HAP-1 (cell line): ENCODE data around the gene BIRC5.
"Not testable (repeated sequence)": the region's sequence is repeated elsewhere in the genome, so short reads cannot be mapped to it uniquely, and the experiment has no call there.

Experiments
- DNase-seq, 2 experiments: peaks; one replicate each; pipeline ENCODE4 v3.0.0-alpha.2; 2016 to 2020; ENCODE audit warnings: low spot score in 2 of 2
- H3K27me3 ChIP-seq: fragments of 250-450 bp; sonication (Bioruptor Pico); 2 replicates; pipeline ENCODE4 v1.5.1; 2020; ENCODE audit warnings: low read depth, mild to moderate bottlenecking, moderate library complexity
- H3K36me3 ChIP-seq: fragments of 250-450 bp; sonication (Bioruptor Pico); replicated peaks from 2 replicates; pipeline ENCODE4 v1.5.1; 2020; ENCODE audit warnings: mild to moderate bottlenecking
- H3K4me1 ChIP-seq: fragments of 250-450 bp; sonication (Bioruptor Pico); 2 replicates; pipeline ENCODE4 v1.5.1; 2020; ENCODE audit warnings: mild to moderate bottlenecking
- H3K4me3 ChIP-seq: fragments of 250-450 bp; sonication (Bioruptor Pico); 2 replicates; pipeline ENCODE4 v1.5.1; 2020; ENCODE audit warnings: mild to moderate bottlenecking, moderate library complexity
- H3K9me3 ChIP-seq: fragments of 250-450 bp; sonication (Bioruptor Pico); 2 replicates; pipeline ENCODE4 v1.5.1; 2020; ENCODE audit warnings: mild to moderate bottlenecking, moderate library complexity
- in situ Hi-C: fragments of 300-500 bp; cut with MboI; formaldehyde crosslinking; loops from 3 replicates; pipeline ENCODE4 v1.14.3; 2020; ENCODE audit warnings: low sequenced_read_pairs, inconsistent platforms, mixed read lengths

Gene BIRC5

DNA sequence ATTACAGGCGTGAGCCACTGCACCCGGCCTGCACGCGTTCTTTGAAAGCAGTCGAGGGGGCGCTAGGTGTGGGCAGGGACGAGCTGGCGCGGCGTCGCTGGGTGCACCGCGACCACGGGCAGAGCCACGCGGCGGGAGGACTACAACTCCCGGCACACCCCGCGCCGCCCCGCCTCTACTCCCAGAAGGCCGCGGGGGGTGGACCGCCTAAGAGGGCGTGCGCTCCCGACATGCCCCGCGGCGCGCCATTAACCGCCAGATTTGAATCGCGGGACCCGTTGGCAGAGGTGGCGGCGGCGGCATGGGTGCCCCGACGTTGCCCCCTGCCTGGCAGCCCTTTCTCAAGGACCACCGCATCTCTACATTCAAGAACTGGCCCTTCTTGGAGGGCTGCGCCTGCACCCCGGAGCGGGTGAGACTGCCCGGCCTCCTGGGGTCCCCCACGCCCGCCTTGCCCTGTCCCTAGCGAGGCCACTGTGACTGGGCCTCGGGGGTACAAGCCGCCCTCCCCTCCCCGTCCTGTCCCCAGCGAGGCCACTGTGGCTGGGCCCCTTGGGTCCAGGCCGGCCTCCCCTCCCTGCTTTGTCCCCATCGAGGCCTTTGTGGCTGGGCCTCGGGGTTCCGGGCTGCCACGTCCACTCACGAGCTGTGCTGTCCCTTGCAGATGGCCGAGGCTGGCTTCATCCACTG lies at the start of gene BIRC5:
BIRC5 (plus strand) TSS at position 238 of the 690 bp plus-strand sequence; CDS start at position 302, 64 bp downstream.
- H3K4me1 ChIP-seq, result peaks cover 12% of the 10 kb centered on the region
- in situ Hi-C loops, result no loop called here
- no peaks in the 10 kb centered on the region for H3K9me3 ChIP-seq
- H3K27me3 ChIP-seq, result no peaks in the 10 kb centered on the region
- peak; percentile 87 to 96 for DNase-seq
- peak within 1 kb of the TSS; percentile 96 for H3K4me3 ChIP-seq
- peaks cover 43% of the 10 kb centered on the region for H3K36me3 ChIP-seq

DNA sequence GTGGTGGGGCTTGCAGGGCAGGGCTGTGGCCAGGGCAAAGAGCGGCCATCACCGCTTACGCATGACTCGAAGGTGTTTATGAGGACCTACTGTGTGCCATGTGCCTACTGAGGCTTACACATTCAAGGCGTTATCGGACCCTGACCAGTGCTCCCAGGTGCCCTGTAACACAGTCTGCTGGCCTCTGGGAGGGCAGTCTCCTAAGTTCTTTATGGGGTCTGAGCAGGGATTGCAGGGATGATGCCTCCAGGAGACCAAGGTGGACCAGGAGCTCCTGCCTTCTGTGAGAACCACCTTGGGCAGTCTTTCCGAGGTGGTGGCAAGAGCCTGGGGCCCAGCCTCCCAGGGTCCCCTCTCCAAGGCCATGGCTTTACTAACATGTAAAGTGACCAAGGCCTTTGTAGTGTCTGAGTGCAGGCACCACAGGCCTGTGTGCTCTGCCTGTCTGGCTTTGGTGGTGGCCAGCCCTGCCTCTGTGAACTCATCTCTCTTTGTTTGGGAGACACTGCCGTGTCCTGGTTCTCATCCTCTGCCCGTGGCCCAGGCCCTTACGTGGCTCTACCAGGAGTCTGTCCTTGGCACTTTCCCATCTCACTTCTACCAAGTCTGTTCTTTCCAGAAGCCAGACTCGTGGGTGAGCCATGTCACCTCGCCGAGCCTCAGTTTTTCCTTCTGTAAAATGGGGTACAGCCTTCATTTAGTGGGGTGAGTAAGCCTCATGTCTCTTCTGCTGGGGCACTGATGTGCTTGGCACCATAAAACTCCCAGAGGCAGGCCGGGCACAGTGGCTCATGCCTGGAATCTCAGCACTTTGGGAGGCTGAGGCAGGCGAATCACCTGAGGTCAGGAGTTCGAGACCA lies 49.1 kb upstream of the BIRC5 start:
- H3K4me1 ChIP-seq, result peaks cover 4% of the 10 kb centered on the region
- H3K4me3 ChIP-seq, result no peak overlapping the region
- H3K36me3 ChIP-seq, result no peaks in the 10 kb centered on the region
- in situ Hi-C loops, result no loop called here
- H3K9me3 ChIP-seq, result no peaks in the 10 kb centered on the region
- DNase-seq, result no peak
- no peaks in the 10 kb centered on the region for H3K27me3 ChIP-seq

DNA sequence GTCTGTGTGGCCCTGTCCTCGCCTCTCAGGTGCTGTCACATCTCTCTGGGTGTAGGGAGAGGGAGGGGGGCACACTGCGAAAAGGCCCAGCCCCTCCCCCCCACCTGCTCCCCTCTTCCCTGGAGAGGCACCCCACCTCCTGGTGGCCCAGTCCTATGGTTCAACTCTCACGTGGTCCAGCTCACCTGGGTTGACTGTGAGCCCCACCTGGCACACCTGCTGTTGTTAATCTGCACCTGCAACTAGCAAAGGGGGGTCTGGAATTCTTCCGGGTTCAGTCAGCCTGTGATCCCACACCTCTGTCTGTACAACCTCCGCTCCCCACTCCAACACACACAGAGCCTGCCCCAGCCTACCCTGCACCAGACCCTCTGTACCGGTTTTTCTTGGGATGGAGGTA lies 47.6 kb upstream of the BIRC5 start:
- Histone ChIP-seq H3K4me3 (no peak overlapping the region), H3K9me3 (no peaks in the 10 kb centered on the region), H3K4me1 (peaks cover 4% of the 10 kb centered on the region), H3K36me3 (peaks cover 10% of the 10 kb centered on the region), H3K27me3 (no peaks in the 10 kb centered on the region)
- in situ Hi-C loops, result no loop called here
- DNase-seq, result no peak

DNA sequence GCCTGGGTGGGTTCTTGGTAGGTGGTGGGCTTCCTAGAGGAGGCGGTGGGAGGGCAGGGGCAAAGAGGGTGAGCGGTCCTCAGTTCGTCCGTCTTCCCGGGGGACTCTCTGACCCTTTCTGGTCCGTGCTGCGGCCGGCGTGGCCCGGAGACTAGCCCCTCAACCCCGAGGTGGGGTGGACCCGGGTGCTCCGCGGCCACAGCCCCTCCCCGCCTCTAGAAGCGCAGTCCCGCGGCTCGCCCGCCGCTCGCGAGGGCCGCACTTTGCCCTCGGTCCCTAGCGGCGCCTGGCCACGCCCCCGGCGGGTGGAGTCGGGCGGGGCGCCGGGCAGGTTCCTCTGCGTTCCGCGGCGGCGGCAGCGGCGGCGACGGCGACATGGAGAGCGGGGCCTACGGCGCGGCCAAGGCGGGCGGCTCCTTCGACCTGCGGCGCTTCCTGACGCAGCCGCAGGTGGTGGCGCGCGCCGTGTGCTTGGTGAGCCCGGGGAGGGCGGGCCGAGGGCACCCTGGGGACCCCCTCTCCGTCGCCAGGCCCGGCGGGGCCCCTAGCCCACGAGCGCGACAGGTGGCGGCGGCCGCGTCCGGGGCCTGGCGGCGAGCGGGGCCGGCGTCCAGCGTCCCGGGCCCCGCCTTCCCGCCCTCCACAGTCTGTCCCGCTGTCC lies 45.7 kb upstream of the BIRC5 start, which contains the start of gene SYNGR2:
SYNGR2 (plus strand) TSS at position 340 of the 661 bp plus-strand sequence; CDS start at position 376, 36 bp downstream.
- H3K9me3 ChIP-seq, result no peaks in the 10 kb centered on the region
- H3K4me1 ChIP-seq, result peaks cover 4% of the 10 kb centered on the region
- in situ Hi-C loops, result no loop called here
- peak; percentile 74 to 92 for DNase-seq
- H3K27me3 ChIP-seq, result no peaks in the 10 kb centered on the region
- peaks cover 21% of the 10 kb centered on the region for H3K36me3 ChIP-seq
- peak within 1 kb of the TSS; percentile 68 for H3K4me3 ChIP-seq

DNA sequence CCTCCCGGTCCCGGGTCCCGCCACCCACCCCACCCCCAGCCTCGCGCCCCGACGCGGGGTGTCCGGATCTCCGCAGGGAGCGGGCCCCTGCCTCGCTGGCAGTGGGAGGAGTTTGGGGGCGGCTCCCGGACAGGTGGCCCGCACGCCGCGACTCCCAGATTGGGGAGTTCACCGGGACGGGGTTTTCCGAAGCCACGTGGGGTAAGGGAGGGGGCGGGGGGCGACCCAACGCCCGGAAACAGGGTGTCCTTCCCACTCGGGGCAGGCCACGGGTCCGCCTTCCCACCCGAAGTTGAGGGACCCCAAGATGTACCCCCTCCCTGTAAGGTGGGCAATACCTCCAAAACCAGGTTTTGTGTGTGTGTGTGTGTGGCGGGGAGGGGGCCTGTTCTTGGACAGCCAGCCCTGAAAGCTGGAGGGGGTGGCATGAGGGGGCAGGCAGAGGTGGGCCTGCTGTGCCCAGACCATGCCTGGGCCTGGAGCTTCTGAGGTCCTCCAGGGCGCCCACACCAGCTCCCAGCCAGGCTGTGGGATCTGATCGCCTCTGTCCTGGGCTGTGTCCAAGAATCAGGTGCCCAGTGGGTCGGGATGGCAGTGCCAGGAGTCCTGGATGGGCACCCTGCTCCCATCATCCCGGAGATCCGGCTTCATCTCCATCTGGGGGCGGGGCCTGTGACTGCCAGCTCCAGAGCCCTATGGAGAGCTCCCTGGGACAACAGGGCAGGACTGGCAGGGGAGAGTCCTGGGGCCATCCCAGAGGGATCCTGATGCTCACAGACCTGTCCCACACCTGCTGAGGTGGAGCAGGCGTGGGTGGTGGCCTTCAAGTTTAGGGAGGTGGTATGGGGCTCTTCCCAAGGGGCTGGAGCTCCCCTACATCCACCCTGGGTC lies 44.9 kb upstream of the BIRC5 start:
- DNase-seq, result peak; percentile 38 to 82
- Histone ChIP-seq H3K4me1 (peaks cover 4% of the 10 kb centered on the region), H3K27me3 (no peaks in the 10 kb centered on the region), H3K36me3 (peaks cover 25% of the 10 kb centered on the region), H3K9me3 (no peaks in the 10 kb centered on the region), H3K4me3 (peak overlapping the region; percentile 68)
- in situ Hi-C loops, result no loop called here

DNA sequence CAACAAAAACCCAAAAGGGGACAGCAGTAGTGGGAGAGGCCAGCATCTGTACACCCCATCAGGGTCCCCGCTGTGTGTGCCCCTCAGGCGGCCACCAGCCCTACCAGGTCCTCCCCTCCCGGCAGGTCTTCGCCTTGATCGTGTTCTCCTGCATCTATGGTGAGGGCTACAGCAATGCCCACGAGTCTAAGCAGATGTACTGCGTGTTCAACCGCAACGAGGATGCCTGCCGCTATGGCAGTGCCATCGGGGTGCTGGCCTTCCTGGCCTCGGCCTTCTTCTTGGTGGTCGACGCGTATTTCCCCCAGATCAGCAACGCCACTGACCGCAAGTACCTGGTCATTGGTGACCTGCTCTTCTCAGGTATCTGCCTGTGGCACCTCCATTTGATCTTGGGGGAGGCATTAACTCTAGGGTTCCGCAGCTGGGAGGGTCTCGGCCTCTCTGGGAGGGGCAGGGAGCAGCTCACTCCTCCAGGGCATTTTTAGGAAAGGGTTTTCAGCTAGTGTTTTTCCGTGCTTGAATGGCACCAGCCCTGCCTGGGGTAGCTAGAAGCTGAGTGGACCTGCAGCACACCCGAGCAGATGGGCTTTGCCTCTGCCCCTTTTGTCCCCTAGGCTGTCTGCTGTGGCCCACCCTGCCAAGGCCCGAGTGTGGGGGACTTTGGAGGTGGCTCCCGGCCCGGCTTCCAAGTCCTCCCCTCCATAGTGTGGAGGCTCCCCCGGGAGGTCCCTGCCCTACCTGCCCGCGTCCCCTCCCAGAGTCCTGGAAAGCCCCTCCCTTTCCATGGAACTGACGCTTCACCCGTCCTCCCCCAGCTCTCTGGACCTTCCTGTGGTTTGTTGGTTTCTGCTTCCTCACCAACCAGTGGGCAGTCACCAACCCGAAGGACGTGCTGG lies 43.1 kb upstream of the BIRC5 start:
- DNase-seq, result no peak
- in situ Hi-C loops, result loop anchor here (10.0 kb wide), 1 partner anchor 804 kb away; the partner anchor contains the start of gene LGALS3BP

DNA sequence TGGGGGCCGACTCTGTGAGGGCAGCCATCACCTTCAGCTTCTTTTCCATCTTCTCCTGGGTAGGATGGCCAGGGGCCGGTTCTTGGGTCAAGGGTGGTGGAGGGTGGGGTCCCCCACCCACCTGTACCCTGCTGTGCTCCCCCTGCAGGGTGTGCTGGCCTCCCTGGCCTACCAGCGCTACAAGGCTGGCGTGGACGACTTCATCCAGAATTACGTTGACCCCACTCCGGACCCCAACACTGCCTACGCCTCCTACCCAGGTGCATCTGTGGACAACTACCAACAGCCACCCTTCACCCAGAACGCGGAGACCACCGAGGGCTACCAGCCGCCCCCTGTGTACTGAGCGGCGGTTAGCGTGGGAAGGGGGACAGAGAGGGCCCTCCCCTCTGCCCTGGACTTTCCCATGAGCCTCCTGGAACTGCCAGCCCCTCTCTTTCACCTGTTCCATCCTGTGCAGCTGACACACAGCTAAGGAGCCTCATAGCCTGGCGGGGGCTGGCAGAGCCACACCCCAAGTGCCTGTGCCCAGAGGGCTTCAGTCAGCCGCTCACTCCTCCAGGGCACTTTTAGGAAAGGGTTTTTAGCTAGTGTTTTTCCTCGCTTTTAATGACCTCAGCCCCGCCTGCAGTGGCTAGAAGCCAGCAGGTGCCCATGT lies 42.3 kb upstream of the BIRC5 start:
- H3K4me1 ChIP-seq, H3K27me3 ChIP-seq, H3K4me3 ChIP-seq, H3K9me3 ChIP-seq, DNase-seq: not testable (repeated sequence)
- in situ Hi-C loops, result loop anchor here (10.0 kb wide), 1 partner anchor 803 kb away; the partner anchor contains the start of gene LGALS3BP
- H3K36me3 ChIP-seq, result peaks cover 49% of the 10 kb centered on the region

More for the DNA sequence above, 43.1 kb upstream of the BIRC5 start:
- no peaks in the 10 kb centered on the region for H3K9me3 ChIP-seq
- no peaks in the 10 kb centered on the region for H3K27me3 ChIP-seq
- peaks cover 41% of the 10 kb centered on the region for H3K36me3 ChIP-seq
- peaks cover 4% of the 10 kb centered on the region for H3K4me1 ChIP-seq
- H3K4me3 ChIP-seq, result no peak overlapping the region

DNA sequence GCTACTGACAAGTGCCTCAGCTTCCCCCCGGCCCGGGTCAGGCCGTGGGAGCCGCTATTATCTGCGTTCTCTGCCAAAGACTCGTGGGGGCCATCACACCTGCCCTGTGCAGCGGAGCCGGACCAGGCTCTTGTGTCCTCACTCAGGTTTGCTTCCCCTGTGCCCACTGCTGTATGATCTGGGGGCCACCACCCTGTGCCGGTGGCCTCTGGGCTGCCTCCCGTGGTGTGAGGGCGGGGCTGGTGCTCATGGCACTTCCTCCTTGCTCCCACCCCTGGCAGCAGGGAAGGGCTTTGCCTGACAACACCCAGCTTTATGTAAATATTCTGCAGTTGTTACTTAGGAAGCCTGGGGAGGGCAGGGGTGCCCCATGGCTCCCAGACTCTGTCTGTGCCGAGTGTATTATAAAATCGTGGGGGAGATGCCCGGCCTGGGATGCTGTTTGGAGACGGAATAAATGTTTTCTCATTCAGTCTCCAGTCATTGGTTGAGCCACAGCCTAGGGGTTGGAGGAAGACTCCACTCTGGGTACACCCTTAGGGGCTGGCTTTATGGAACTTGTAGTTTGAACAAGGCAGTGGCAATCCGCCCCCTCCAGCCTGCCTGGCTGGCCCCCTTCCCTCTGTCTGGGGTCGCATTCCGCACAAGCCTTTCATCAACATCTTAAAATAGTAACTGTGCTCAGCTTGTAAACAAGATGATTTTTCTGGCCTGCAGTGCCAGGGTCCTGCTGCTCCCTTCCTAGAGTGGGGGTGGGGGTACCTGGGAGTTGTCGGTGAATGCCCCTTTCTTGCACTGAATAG lies 41.6 kb upstream of the BIRC5 start:
- in situ Hi-C loops, result loop anchor here (10.0 kb wide), 1 partner anchor 802 kb away; the partner anchor contains the start of gene LGALS3BP

DNA sequence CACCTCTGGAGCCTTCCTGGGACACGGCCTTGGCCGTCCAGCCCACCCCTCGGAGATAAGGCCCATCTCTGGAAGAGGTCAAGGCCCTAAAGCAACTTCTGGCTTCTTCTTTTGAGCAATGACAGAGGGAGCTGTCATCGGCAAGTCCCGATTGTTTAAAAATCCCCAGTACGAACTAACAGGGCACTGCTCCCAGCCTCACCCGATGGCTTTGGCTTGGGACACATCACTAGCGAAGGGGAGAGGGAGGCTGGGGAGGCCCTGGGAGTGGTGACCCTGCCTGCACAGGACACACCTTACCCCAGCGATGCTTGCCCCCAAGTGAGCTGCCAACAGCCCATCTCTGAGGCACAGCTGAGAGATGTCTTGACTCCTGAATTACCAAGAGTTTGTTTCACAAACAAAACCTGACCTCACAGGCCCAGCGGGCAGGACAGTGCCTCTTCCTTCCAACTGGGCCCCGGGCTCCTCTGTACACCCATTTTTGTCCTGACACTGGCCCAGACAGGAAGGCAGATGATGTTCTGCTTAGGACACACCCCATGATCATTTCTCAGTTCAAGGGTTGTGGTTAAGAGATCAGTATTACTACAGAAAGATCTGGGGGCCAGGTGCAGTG lies 40.8 kb upstream of the BIRC5 start:
- Histone ChIP-seq H3K36me3 (peaks cover 58% of the 10 kb centered on the region), H3K4me1 (no peaks in the 10 kb centered on the region; the same call in 1 of the 2 replicates), H3K9me3 (no peaks in the 10 kb centered on the region), H3K4me3 (no peak overlapping the region), H3K27me3 (no peaks in the 10 kb centered on the region)
- DNase-seq, result no peak
- in situ Hi-C loops, result loop anchor here (10.0 kb wide), 1 partner anchor 802 kb away; the partner anchor contains the start of gene LGALS3BP

More for the DNA sequence above, 41.6 kb upstream of the BIRC5 start:
- DNase-seq, result no peak
- no peaks in the 10 kb centered on the region for H3K9me3 ChIP-seq
- no peaks in the 10 kb centered on the region for H3K27me3 ChIP-seq
- peaks cover 52% of the 10 kb centered on the region for H3K36me3 ChIP-seq
- H3K4me3 ChIP-seq, result no peak overlapping the region
- H3K4me1 ChIP-seq, result peaks cover 4% of the 10 kb centered on the region

DNA sequence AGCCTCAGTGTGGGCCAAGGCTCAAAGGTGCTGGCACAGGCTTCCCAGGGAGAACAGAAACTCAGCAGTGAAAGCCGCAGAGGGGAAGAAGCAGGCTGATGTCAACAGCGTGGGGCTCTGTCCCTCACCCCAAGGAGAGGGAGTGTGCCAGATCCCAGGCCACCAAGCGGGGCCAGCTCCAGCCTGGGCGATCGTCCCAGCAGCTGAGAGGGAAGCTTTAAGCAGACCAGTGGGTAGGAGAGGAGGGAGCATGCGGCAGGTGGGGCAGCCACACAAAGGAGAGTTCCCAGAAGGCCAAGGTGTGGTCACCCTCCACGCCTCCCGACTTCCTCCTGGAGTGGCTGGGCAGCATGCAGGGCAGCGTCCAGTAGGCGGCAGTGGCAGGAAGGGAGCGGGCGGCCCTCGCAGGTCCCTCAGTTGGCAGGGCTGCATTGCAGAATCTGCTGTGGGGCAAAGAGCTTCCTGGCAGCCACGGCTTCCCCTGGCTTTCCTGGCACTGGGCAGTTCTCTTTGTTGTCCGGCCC lies 39.6 kb upstream of the BIRC5 start:
- H3K9me3 ChIP-seq, result no peaks in the 10 kb centered on the region
- H3K4me3 ChIP-seq, result no peak overlapping the region
- peaks cover 70% of the 10 kb centered on the region for H3K36me3 ChIP-seq
- H3K4me1 ChIP-seq, result no peaks in the 10 kb centered on the region; the same call in 1 of the 2 replicates
- in situ Hi-C loops, result loop anchor here (10.0 kb wide), 1 partner anchor 800 kb away; the partner anchor contains the start of gene LGALS3BP
- no peaks in the 10 kb centered on the region for H3K27me3 ChIP-seq
- DNase-seq, result no peak
